ENCODE results near the gene FUS. TPM values are rescaled to one million over a fixed set of nuclear protein-coding genes. Genes with fewer than 3 reads are reported as not detected.
A peak's percentile ranks its signal among the peaks of the same experiment; 100 is the strongest.

FUS gene
- total and polyA plus RNA-seq, 12 donors = 12.7 to 536 (median 148) TPM

DNA sequence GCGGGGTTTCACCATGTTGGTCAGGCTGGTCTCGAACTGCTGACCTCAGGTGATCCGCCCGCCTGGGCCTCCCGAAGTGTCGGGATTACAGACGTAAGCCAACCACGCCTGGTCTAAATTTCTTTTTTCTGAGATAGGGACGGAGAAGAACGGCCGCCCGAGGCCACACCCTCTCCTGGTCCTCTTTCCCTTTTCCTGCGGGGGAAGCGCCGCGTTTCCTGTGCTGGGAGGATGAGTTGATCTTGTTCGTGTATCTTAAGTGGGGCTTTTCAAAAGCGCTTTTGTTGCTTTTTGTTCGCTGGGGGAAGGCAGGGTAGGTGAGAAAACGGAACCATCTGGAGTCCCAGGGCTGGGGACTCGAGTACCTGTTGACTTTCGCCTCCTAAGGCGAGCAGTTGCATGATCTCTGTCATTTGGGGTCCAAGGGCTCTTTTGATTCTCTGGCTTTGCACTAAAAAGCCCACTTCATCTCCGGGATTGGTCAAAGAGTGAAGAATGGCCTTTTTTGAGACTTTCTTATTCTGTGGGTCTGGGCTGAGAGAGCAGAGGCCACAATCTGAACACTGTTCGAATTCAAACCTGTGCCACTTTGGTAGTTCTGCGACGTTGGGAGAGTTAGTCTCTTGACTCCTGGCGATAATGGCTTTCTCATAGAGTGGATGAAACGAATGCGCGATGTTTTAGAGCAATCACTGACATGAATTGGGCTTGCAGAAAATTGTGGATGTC, 1.3 kb downstream of the FUS start:
- DNase-seq = peak; percentile 37 to 68 (median 56)
- H3K27ac ChIP-seq = peak overlapping the region in 4 of 5 donors; percentile 91 to 97 (median 96)
- 7 to 11% (median 10%) methylated on average over 30 to 31 of the region's 31 CpGs for WGBS, 4 donors
- H3K27me3 ChIP-seq = no peaks in the 10 kb centered on the region
- H3K36me3 ChIP-seq (replicated peaks in 1 of 2) = peaks cover 0 to 41% of the 10 kb centered on the region in 2 donors
- TF ChIP-seq, protein P1, sequence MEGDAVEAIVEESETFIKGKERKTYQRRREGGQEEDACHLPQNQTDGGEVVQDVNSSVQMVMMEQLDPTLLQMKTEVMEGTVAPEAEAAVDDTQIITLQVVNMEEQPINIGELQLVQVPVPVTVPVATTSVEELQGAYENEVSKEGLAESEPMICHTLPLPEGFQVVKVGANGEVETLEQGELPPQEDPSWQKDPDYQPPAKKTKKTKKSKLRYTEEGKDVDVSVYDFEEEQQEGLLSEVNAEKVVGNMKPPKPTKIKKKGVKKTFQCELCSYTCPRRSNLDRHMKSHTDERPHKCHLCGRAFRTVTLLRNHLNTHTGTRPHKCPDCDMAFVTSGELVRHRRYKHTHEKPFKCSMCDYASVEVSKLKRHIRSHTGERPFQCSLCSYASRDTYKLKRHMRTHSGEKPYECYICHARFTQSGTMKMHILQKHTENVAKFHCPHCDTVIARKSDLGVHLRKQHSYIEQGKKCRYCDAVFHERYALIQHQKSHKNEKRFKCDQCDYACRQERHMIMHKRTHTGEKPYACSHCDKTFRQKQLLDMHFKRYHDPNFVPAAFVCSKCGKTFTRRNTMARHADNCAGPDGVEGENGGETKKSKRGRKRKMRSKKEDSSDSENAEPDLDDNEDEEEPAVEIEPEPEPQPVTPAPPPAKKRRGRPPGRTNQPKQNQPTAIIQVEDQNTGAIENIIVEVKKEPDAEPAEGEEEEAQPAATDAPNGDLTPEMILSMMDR (IDR thresholded peaks at IDR 0.05) = no peak
- no peak for TF ChIP-seq POLR2A (IDR thresholded peaks at IDR 0.05)
- H3K4me1 ChIP-seq (replicated peaks in 1 of 2) = peaks cover 25 to 42% of the 10 kb centered on the region in 2 donors
- intact Hi-C loops (cut with DNase I) = no loop called here
- no peaks in the 10 kb centered on the region for H3K9me3 ChIP-seq (replicated peaks in 1 of 3)
- peak overlapping the region; percentile 69 to 97 (median 80) for H3K4me3 ChIP-seq

DNA sequence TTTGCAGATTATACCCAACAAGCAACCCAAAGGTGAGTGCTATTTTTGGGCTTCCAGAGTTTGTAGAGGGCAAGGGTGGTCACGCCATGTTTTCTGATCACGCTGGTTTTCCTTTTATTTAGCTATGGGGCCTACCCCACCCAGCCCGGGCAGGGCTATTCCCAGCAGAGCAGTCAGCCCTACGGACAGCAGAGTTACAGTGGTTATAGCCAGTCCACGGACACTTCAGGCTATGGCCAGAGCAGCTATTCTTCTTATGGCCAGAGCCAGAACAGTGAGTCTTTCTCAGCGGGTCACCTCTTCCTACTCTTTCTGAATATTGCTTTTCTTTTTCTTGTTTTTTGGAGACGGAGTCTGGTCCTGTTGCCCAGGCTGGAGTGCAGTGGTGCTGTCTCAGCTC, 2.5 kb downstream of the FUS start:
- no peak overlapping the region for H3K27ac ChIP-seq

DNA sequence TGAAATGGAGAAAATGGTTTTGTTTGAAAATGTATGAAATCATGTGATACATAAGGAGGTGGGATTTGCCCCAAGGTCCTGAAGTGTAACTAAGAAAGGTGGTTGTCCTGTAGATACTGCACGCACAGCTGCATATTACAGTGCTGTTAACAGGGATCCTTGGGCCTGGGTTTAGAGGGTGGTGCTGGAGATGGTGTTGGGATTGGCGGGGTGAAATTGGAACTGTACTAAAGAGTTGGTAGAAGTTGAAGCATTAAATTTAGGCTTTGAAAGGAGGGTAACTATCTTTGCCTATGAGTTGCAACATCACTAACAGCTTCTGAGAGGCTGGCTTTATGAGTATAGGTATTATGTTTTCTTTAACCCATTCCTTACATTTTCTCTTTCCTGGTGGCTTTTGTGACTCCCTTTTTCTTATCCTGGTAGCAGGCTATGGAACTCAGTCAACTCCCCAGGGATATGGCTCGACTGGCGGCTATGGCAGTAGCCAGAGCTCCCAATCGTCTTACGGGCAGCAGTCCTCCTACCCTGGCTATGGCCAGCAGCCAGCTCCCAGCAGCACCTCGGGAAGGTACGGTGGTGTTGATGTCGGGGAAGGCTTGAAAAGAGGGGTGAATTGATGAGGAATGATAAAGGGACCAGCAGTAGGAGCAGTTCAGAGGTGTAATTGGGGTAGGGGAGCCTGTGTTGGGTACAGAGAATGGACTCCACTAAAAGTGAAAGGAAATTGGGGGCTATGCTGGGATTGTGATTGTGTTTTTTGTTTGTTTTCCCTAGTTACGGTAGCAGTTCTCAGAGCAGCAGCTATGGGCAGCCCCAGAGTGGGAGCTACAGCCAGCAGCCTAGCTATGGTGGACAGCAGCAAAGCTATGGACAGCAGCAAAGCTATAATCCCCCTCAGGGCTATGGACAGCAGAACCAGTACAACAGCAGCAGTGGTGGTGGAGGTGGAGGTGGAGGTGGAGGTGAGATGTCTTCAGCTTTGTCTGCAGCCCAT, 3.8 kb downstream of the FUS start:
- Histone ChIP-seq H3K27me3 (no peaks in the 10 kb centered on the region), H3K9me3 (replicated peaks in 1 of 3) (no peaks in the 10 kb centered on the region), H3K36me3 (replicated peaks in 1 of 2) (peaks cover 0 to 65% of the 10 kb centered on the region in 2 donors), H3K27ac (no peak overlapping the region), H3K4me3 (no peak overlapping the region), H3K4me1 (replicated peaks in 1 of 2) (peaks cover 25 to 41% of the 10 kb centered on the region in 2 donors)
- intact Hi-C loops (cut with DNase I) = no loop called here
- DNase-seq = no peak
- TF ChIP-seq POLR2A (IDR thresholded peaks at IDR 0.05) = no peak
- TF ChIP-seq, protein P1 (IDR thresholded peaks at IDR 0.05) = no peak
- 69 to 78% (median 75%) methylated on average over 10 of the region's 10 CpGs for WGBS, 4 donors

More for the DNA sequence above, 2.5 kb downstream of the FUS start:
- 37 to 46% (median 38%) methylated on average over 7 of the region's 7 CpGs for WGBS, 4 donors
- Histone ChIP-seq H3K4me3 (peak overlapping the region in 1 of 4 donors; percentile 85), H3K9me3 (replicated peaks in 1 of 3) (no peaks in the 10 kb centered on the region), H3K4me1 (replicated peaks in 1 of 2) (peaks cover 25 to 43% of the 10 kb centered on the region in 2 donors), H3K27me3 (no peaks in the 10 kb centered on the region), H3K36me3 (replicated peaks in 1 of 2) (peaks cover 0 to 52% of the 10 kb centered on the region in 2 donors)
- no peak for DNase-seq
- TF ChIP-seq POLR2A (IDR thresholded peaks at IDR 0.05) = no peak
- TF ChIP-seq, protein P1 (IDR thresholded peaks at IDR 0.05) = no peak
- intact Hi-C loops (cut with DNase I) = no loop called here

DNA sequence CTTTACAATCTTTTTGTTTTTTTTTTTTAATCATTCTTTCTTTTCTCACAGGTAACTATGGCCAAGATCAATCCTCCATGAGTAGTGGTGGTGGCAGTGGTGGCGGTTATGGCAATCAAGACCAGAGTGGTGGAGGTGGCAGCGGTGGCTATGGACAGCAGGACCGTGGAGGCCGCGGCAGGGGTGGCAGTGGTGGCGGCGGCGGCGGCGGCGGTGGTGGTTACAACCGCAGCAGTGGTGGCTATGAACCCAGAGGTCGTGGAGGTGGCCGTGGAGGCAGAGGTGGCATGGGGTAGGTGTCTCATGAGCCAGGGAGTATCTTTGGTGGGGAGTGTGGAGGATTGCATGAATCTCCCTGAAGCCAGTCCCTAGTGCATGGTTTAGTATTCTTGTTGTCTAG, 4.9 kb downstream of the FUS start:
- 89 to 98% (median 95%) methylated on average over 14 of the region's 14 CpGs for WGBS, 4 donors
- Histone ChIP-seq H3K4me1 (replicated peaks in 1 of 2) (peaks cover 21 to 34% of the 10 kb centered on the region in 2 donors), H3K27me3 (no peaks in the 10 kb centered on the region), H3K36me3 (replicated peaks in 1 of 2) (peaks cover 0 to 77% of the 10 kb centered on the region in 2 donors), H3K4me3 (no peak overlapping the region), H3K9me3 (replicated peaks in 1 of 3) (no peaks in the 10 kb centered on the region), H3K27ac (no peak overlapping the region)
- no peak for TF ChIP-seq POLR2A (IDR thresholded peaks at IDR 0.05)
- TF ChIP-seq, protein P1 (IDR thresholded peaks at IDR 0.05) = no peak
- no peak for DNase-seq
- intact Hi-C loops (cut with DNase I) = no loop called here

Data from adrenal gland (tissue), 12 donors.